Activated CD8-positive, alpha-beta memory T cell treated with anti-CD3 and anti-CD28 coated beads, Interleukin-2, amount 50 U/mL, for 24 hours (primary cell): Measurements from ENCODE around the gene GRM1.

Experiments used
- DNase-seq: peaks from one replicate; pipeline ENCODE4 v3.0.0-alpha.2; 2020; ENCODE audit errors: extremely low read depth

GRM1 gene

GRCh38 chr6:146316175-146316495, 287.3 kb downstream of the GRM1 start:
- no peak for DNase-seq

DNA sequence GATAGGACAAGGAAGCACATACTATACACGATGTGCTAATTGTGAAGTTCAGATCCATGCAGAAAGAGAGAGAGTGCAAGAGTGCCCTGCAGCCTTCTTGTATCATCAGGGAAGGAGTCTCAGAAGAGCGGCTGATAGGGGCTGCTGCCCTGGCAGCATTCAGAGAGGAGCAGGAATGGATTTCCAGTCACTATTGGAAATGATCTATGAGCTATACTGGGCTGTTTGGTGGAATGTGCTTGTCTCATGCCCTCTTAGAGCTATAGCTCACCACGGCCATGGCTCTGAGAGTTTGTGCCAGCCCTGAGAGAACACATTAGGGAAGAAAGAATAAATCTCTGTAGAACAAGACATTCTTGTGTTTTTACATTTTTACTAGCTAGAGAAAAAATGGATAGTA, 302.2 kb downstream of the GRM1 start:
- no peak for DNase-seq

DNA sequence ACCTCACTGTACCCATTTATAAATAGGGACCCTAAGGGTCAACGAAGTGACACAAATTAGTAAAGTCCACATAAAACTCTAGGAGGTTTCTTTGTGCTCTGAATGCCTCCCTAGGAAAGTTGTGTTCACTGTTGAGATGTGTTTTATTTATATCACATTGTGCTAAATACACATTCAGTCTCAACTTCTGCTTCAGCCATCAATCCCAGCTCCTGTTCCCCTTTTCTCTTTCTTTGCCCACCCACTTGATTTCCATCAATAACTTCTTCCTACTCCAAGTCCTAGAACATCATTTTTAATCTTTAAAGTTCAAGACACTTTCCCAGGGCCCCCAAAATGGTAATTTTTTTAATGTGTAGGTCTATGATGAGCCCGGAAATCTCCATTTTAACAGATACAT, 306.5 kb downstream of the GRM1 start:
- no peak for DNase-seq

DNA sequence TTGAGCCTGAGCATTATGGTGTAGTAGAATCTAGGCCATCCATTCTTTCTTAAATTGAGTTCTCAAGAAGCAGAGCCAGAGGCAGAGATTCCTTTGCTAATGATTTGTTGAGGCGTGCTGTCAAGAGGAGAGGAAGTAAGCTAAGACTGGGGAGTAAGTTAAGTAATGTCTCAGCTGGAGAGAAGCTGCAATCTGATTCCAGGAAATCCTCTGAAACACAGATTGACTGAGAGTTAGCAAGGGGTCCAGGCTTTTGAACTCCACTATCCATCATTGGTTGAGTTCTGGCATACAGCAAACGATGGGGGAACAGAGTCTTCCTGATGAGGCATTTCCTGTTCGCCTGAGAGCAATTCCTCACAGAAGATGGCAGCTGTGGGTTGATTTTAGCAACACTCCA, 307.3 kb downstream of the GRM1 start:
- DNase-seq: no peak

DNA sequence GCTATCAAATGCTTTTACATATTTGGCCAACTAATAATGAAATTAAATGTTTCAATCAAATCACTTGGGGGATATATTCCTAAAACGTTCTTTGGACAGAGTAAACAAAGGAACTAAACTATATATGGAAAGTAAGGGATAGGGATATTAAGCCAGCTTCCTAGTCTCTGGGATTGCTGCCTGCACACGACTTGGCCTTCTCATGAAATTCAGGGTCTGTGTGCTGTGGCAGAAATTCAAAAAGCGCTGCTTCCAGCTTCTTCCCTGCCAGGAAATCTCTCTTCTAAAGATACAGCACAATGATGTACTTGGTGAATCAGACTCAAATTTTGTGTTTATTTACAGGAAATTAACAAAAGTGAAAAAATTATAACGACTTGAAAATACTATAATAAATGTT, 308.5 kb downstream of the GRM1 start:
- no peak for DNase-seq

DNA sequence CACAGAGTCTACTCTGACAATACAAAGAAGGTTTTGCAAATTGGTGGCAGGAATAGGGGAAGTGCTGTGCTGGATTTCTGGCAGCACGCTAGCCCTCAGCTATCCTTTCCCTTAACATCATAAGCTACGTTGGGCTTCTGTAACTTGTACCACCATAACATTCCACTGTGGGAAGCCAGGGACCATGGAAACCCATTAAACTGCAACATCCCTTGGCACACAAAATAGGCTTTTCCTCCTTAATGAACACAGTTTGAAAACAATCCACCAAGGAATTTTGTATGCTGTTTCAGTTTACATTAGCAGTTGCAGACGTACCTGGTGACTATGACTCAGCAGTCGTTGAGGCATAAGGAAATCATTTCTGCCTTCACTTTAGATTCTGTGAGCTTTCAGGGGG, 310.9 kb downstream of the GRM1 start:
- no peak for DNase-seq

DNA sequence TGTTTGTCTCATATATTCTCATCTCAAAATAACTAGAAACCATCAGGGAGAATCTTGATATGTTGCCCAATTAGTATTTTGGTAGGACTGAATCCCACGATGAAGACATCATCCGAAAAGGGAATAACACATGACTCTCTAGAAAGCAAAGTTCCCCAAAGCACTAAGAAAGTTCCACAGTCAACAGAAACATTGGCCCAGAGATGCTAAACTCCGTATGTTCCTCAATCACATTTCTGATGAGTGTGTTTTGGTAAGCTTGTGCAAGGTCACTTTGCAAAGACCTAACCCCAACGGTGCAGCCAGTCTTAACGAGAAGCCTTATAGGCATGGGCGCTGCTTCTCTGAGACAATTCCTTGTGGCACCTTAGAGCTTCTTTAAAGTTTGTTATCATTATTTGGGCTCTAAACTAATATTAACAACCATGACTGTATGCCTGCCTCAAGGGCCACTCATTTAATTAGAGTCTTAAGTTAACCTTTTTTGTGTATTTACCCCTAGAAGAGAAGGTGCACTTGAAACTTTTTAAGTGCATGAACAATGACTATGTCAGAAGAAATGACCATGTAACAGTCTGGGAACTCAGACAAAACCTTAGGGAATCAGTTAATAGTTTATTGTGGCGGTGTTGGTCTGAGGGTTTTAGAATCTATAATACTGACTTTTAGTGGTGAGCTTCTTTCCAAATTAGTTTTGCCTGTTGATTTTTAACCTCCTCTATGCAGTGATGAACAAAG, 312.8 kb downstream of the GRM1 start:
- DNase-seq: no peak

DNA sequence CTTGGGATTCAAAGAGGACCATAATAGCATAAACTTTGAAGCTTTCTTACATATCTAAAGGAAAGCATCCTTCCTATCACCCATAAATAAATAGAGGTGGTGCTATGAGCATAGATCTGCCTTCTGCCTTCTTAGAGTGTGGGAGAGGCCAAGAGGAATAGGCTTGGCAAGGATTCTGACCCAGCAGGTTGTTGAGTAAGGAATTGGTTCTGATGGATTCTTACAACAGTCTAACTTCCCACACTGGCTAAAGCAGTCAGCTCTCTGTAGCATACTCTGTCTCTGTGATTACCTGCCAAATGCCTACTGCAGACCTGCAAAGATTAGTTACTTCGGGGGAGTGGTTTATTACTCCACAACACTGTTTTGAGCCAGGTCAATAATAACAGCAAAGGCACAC, 316.7 kb downstream of the GRM1 start:
- DNase-seq: no peak

DNA sequence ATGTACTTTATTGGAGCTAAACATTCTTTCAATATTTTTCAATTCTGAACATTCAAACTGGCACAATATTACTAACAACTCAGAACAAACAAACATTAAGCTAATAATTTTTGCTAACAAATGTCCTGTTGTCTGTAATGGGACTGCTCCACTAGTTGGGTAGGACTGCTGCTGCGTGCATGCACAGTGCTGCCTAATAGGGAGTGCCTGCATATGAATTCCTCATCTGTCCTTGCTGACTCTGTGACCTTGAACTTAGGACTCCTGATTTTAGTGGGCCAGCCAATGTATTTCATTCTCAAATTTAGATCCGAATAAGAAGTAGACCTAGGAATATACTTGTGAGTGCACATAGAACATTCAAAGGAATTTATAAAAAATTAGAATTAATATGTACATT, 318.2 kb downstream of the GRM1 start:
- DNase-seq: no peak

DNA sequence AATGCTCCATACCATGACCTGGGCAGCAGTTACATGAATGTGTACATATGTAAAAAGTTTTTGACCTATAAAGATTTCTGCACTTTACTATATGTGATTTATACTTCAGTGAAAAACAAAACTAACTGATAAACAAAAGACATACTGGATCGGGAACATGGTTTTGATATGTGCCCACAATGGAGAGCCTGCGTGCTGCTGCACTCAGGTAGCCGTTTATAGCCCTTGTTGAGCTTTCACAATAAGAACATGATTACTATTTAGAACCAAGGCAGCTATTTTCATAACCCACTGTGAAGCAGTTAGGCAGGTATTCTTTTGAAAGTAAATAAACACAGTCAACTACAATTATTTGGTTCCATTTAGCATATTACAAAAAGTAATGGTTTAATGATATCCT, 318.8 kb downstream of the GRM1 start:
- no peak for DNase-seq

DNA sequence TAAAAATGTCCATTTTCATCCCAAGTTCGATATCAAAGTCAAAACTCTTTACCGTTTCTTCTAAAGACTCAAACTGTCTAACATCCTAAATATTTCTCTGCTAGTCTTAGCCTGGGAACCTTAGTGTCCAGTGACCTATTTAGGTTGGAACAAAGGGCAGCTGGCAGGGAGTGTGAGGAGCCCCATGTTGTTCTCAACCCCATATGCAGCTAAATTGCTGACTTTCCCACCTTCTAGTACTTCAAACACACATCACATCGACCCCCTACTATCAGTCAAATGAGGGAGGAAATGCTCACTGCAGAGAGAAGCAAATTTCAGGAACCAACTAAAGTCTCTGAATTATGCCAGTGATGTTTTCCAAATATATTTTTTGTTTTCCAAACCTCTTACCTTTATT, 322.2 kb downstream of the GRM1 start:
- DNase-seq: no peak

- no peak for DNase-seq
Observed at GRCh38 chr6:146352163-146352562, 323.3 kb downstream of the GRM1 start.

DNA sequence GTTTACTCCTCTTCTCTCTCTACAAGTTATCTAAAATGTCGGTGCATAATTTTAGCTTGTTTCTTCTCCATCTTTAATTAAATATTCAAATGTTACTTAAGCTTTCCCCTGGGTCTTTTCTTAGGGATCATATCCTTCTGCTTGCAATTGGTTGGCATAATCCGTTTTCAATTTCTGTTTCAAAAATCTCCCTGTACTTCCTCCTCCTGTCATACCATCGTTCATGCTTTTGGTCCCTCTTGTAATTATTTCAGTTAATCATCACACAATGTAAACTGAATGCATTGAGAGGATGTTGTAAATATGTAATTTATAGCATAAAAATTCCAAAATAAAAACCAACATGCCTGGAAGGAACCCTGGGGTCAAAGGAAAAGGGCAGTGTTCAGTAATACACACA, 325.6 kb downstream of the GRM1 start:
- no peak for DNase-seq

- DNase-seq: no peak
Observed at GRCh38 chr6:146355521-146356100, 326.7 kb downstream of the GRM1 start.

GRCh38 chr6:146357578-146358430, 328.9 kb downstream of the GRM1 start:
- DNase-seq: no peak

DNA sequence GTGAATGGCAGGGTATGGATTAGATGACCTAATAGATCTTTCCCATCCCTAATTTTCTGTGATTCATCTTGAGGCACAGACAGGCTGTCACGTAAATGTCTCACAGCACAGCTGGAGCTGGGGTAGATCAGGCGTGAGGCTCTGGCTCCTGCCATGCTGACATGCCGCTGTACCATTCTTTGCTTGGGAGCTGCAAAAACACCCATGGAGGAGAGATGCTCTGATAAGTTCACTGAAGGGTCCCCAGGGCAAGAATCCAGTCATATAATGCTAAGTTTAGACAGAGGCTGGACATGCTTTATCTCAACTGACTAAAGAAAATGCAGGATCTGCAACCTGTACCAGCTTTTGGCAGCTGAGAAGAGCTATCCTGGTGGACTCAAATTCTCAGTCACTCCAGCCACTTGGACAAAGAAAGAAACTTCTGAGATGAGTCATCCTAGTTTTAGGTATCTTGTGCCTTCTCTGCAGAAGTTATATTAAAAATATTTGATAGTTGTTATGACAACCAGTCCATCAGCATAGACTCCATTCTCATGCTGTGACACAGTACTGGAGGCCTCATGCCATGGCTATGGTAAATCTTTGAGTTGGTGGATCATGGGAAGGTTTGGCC, 329.7 kb downstream of the GRM1 start:
- no peak for DNase-seq

GRCh38 chr6:146359131-146359530, 330.3 kb downstream of the GRM1 start:
- no peak for DNase-seq

DNA sequence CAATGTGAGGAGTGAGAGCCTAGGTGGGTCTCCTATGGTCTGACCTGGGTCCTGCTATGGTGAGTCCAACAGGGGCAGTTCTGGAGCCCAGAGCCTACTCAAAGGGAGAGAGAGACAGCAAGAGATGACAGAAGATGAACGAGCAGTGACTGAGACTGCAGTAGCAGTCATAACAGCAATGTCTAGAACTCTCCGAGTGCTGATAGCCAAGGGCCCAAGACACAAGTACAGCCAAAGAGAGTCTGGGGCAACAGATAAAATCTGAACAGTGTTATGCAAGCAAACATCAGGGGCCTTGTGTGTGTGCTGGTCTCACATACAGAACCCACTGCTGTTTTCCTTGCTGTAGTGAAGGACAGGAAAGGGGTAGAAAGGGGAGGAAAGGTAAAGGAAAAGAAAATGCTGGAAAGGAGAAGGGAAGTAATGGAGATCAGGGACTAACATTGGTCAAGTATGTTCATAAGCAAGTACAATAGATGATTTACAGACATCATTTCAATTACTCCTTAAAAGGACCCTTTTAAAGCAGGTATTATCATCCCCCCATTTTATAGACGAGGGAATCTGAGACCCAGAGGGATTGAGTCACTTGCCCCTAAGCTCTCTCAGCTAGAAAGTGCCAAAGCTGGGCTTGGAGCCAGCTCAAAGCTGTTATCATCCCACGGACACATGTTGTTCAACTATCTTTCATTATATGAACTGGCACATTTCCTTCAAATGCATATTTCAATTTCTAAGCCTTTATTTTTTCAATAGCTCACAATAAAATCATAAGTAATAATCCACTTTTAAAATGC, 332.5 kb downstream of the GRM1 start:
- no peak for DNase-seq

DNA sequence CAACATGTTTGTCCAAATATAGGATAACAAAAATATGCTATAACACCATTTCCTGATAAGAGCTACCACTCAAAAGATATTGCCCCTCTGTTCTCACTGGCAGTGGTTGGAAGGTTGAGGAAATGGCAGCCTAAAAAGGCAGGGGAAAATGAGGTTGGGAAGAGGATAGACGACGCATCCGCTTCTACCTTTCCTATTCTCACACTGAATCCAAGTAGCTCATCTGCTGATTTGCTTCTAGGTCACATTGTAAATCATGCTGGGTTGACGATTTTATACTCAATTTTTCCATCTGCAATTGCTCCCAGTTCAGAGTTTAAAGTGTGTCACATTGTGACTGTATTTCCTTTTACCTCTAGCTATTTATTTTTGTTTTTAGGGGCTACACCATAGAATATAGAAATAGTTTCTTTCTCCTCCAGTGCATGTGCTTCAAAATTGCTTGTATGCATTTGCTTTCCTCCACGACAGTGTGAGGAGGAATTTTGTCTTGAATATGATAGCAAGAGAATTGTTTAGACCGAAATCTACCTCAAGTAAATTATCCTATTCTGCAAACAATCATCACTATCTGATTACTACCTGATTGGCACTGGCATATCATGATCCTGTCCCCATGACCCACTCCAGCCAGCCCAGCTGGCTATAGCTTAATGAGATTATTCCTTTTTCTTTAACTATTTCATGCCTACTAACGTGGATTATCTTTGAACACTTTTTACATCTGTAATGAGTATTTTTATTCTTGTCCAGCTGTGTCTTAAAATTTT, 335.2 kb downstream of the GRM1 start:
- DNase-seq: no peak

- no peak for DNase-seq
Observed at GRCh38 chr6:146364816-146365594, 336.1 kb downstream of the GRM1 start.
